OCI-LY1 (cell line): Measurements from ENCODE around the gene VOPP1.

Source experiments
- EZH2 ChIP-seq: fragments of 200-600 bp; sonication (generic), shearing (Covaris generic); IDR thresholded peaks from 2 replicates; pipeline ENCODE4 v1.8.0; 2017; ENCODE audit warnings: borderline replicate concordance, mixed run types, mild to moderate bottlenecking, antibody characterized with exemption, low read length, moderate library complexity, mixed read lengths
- TF ChIP-seq, protein P1 (sequence below): fragments of 200-600 bp; sonication (generic), shearing (Covaris generic); IDR thresholded peaks from 2 replicates; pipeline ENCODE4 v1.5.1; 2017; ENCODE audit warnings: mild to moderate bottlenecking, antibody characterized with exemption, low read length, moderate library complexity, mixed read lengths

DNA sequence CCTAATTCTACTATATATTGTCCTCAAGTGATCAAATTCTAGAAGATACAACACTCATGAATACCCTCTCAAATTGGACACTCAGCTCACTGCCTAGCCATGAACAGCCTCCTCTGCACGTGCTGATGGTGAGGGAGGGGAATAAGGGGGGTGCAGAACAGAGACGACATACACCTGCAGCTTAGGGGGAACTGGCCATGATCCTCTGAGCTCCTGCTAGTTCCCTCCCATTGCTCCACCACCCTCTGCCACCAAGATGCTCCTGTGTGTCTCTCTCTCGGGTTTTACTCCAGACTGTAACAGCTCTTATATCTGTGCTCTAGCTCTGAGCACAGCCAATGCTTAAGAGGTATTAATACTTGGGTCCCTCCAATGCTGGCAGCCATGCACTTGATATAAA, 70.7 kb downstream of the VOPP1 start:
- TF ChIP-seq, protein P1, sequence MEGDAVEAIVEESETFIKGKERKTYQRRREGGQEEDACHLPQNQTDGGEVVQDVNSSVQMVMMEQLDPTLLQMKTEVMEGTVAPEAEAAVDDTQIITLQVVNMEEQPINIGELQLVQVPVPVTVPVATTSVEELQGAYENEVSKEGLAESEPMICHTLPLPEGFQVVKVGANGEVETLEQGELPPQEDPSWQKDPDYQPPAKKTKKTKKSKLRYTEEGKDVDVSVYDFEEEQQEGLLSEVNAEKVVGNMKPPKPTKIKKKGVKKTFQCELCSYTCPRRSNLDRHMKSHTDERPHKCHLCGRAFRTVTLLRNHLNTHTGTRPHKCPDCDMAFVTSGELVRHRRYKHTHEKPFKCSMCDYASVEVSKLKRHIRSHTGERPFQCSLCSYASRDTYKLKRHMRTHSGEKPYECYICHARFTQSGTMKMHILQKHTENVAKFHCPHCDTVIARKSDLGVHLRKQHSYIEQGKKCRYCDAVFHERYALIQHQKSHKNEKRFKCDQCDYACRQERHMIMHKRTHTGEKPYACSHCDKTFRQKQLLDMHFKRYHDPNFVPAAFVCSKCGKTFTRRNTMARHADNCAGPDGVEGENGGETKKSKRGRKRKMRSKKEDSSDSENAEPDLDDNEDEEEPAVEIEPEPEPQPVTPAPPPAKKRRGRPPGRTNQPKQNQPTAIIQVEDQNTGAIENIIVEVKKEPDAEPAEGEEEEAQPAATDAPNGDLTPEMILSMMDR = no peak
- no peak for TF ChIP-seq EZH2
